Activated naive CD4-positive, alpha-beta T cell treated with anti-CD3 and anti-CD28 coated beads, Interleukin-2, amount 50 U/mL, for 72 hours (primary cell): ENCODE data around the gene ICOSLG. TPM values are rescaled to one million over a fixed set of nuclear protein-coding genes. Genes with fewer than 3 reads are reported as not detected.
"Not testable (repeated sequence)": the region's sequence is repeated elsewhere in the genome, so short reads cannot be mapped to it uniquely, and the experiment has no call there.

ENCODE experiments used
- ATAC-seq, 2 donors: fragments of 150-1000 bp; cut with Tn5 transposase; 2 replicates each; pipeline ENCODE4 v1.10.0; 2021; ENCODE audit warnings: mild to moderate bottlenecking in 2 of 2, moderate library complexity in 2 of 2
- DNase-seq, 2 donors: peaks; one replicate each; pipeline ENCODE4 v3.0.0; 2021 to 2022; ENCODE audit warnings: low spot score in 2 of 2
- H3K27ac Mint-ChIP-seq, 2 donors: one replicate each; pipeline ENCODE4 v1.8.0; 2022; ENCODE audit warnings: mild to moderate bottlenecking in 2 of 2, mixed read lengths in 2 of 2
- H3K36me3 Mint-ChIP-seq, 2 donors: one replicate each; pipeline ENCODE4 v1.8.0; 2022; ENCODE audit warnings: mixed read lengths in 2 of 2
- H3K9me3 Mint-ChIP-seq, 2 donors: one replicate each; pipeline ENCODE4 v1.8.0; 2022; ENCODE audit warnings: mixed read lengths in 2 of 2
- total RNA-seq, 2 donors: library from RNA; stranded (reverse); gene quantifications; one replicate each; pipeline ENCODE4 v1.2.3, GENCODE V29; 2022

The ICOSLG gene, protein sequence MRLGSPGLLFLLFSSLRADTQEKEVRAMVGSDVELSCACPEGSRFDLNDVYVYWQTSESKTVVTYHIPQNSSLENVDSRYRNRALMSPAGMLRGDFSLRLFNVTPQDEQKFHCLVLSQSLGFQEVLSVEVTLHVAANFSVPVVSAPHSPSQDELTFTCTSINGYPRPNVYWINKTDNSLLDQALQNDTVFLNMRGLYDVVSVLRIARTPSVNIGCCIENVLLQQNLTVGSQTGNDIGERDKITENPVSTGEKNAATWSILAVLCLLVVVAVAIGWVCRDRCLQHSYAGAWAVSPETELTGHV
- 1 to 10 TPM; 2.1 to 4.1 TPM for total RNA-seq

- not testable (repeated sequence) for H3K27ac Mint-ChIP-seq, H3K36me3 Mint-ChIP-seq, H3K9me3 Mint-ChIP-seq, DNase-seq
- peak; percentile 59 to 66 for ATAC-seq
These were observed at the start of gene ICOSLG for GRCh38 chr21:44240842-44241241. ICOSLG (minus strand) TSS chr21:44240943; CDS start chr21:44240817, 126 bp downstream.

- no peaks in the 10 kb centered on the region for H3K9me3 Mint-ChIP-seq
- ATAC-seq (no peak), DNase-seq (no peak)
- no peaks in the 10 kb centered on the region for H3K36me3 Mint-ChIP-seq
- H3K27ac Mint-ChIP-seq = no peak overlapping the region
These were observed 48.8 kb upstream of the ICOSLG start for GRCh38 chr21:44289381-44290010.

- DNase-seq = no peak
- no peaks in the 10 kb centered on the region for H3K36me3 Mint-ChIP-seq
- no peak overlapping the region for H3K27ac Mint-ChIP-seq
- no peaks in the 10 kb centered on the region for H3K9me3 Mint-ChIP-seq
- no peak for ATAC-seq
These were observed 47.7 kb upstream of the ICOSLG start for GRCh38 chr21:44288251-44289110.

- Mint-ChIP-seq H3K9me3 (no peaks in the 10 kb centered on the region), H3K27ac (no peak overlapping the region), H3K36me3 (no peaks in the 10 kb centered on the region)
- ATAC-seq (no peak), DNase-seq (no peak)
These were observed 46.2 kb upstream of the ICOSLG start for GRCh38 chr21:44286716-44287632.

DNA sequence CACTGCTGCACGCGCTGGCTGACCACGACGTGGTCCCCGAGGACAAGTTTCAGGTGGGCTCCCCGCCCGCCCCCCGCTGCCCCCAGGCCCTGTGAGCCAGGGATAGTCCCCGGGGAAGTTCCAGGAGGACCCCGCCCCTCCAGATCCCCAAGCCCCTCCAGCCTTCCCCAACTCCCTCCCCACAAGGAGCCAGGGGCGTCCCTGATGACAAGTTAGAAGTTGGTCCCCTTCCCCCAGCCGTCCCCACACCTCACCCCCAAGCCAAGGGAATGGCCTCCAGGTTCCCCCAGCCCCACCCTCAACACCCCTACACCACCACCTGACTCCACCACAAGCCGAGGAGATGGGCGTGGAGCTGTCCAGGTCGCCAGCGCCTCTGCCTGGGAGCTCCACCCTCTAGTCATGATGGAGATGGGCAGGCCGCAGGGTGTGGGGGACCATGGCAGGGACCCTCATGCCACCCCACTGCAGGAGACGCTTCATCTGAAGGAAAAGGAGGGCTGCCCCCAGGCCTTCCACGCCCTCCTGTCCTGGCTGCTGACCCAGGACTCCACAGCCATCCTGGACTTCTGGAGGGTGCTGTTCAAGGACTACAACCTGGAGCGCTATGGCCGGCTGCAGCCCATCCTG, 45.5 kb upstream of the ICOSLG start:
- no peak overlapping the region for H3K27ac Mint-ChIP-seq

GRCh38 chr21:44285138-44285992, 44.6 kb upstream of the ICOSLG start, which contains the start of gene AIRE:
AIRE (plus strand) TSS chr21:44285876; CDS start chr21:44286007, 131 bp downstream.
- Mint-ChIP-seq H3K27ac (no peak within 1 kb of the TSS), H3K36me3 (no peaks in the 10 kb centered on the region), H3K9me3 (no peaks in the 10 kb centered on the region)
- no peak for DNase-seq
- ATAC-seq = no peak

More for the DNA sequence above, 45.5 kb upstream of the ICOSLG start:
- DNase-seq = no peak
- Mint-ChIP-seq H3K36me3 (no peaks in the 10 kb centered on the region), H3K9me3 (no peaks in the 10 kb centered on the region)
- no peak for ATAC-seq

GRCh38 chr21:44283948-44284347, 43.2 kb upstream of the ICOSLG start:
- DNase-seq = no peak
- no peaks in the 10 kb centered on the region for H3K9me3 Mint-ChIP-seq
- no peaks in the 10 kb centered on the region for H3K36me3 Mint-ChIP-seq
- ATAC-seq = no peak
- no peak overlapping the region for H3K27ac Mint-ChIP-seq

DNA sequence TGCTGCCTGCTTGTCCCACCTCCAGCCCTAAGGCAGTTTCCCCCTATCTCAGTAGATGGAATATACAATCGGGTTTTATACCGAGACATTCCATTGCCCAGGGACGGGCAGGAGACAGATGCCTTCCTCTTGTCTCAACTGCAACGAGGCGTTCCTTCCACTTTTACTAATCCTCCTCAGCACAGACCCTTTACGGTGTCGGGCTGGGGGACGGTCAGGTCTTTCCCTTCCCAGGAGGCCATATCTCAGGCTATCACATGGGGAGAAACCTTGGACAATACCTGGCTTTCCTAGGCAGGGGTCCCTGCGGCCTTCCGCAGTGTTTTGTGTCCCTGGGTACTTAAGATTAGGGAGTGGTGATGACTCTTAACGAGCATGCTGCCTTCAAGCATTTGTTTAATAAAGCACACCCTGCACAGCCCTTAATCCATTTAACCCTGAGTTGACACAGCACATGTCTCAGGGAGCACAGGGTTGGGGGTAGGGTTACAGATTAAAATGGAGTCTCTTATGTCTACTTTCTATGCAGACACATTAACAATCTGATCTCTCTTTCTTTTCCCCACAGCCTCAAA, 42.6 kb upstream of the ICOSLG start:
- ATAC-seq, H3K36me3 Mint-ChIP-seq, H3K27ac Mint-ChIP-seq, DNase-seq, H3K9me3 Mint-ChIP-seq: not testable (repeated sequence)

- Mint-ChIP-seq H3K36me3 (no peaks in the 10 kb centered on the region), H3K9me3 (no peaks in the 10 kb centered on the region), H3K27ac (no peak overlapping the region)
- no peak for ATAC-seq
- DNase-seq = no peak
These were observed 41.6 kb upstream of the ICOSLG start for GRCh38 chr21:44282370-44282769.

- no peak for DNase-seq
- H3K9me3 Mint-ChIP-seq = no peaks in the 10 kb centered on the region
- H3K27ac Mint-ChIP-seq = no peak overlapping the region
- H3K36me3 Mint-ChIP-seq = no peaks in the 10 kb centered on the region
- ATAC-seq = no peak
These were observed 41.1 kb upstream of the ICOSLG start for GRCh38 chr21:44281801-44282200.

GRCh38 chr21:44279354-44280260, 38.9 kb upstream of the ICOSLG start:
- Mint-ChIP-seq H3K36me3 (no peaks in the 10 kb centered on the region), H3K27ac (no peak overlapping the region), H3K9me3 (no peaks in the 10 kb centered on the region)
- no peak for ATAC-seq
- no peak for DNase-seq

GRCh38 chr21:44275041-44275440, 34.3 kb upstream of the ICOSLG start:
- no peak for DNase-seq

DNA sequence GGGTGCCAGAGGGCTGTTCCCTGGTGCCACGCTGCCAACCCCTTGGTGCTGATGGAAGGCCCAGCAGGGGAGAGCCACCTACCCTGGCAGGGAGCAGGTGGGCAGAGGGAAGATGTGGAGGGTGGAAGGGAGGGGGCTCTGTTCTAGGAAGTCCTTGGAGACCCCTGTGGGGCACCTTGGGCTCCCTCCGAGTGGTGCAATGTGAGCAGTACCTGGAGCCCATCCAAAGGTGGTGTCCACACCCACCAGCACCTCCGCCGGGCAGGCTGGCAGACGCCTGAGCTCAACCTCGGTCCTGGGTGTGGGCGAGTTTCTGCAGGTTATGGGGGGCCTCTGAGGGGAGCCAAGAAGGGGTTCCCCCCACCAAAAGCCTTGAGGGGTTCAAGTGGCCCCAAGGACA, 32.3 kb upstream of the ICOSLG start:
- no peaks in the 10 kb centered on the region for H3K36me3 Mint-ChIP-seq
- ATAC-seq (no peak), DNase-seq (no peak)
- H3K9me3 Mint-ChIP-seq = no peaks in the 10 kb centered on the region
- no peak overlapping the region for H3K27ac Mint-ChIP-seq

More at GRCh38 chr21:44275041-44275440, 34.3 kb upstream of the ICOSLG start:
- no peak for ATAC-seq
- H3K9me3 Mint-ChIP-seq = no peaks in the 10 kb centered on the region
- H3K27ac Mint-ChIP-seq = no peak overlapping the region
- no peaks in the 10 kb centered on the region for H3K36me3 Mint-ChIP-seq

GRCh38 chr21:44272284-44272858, 31.6 kb upstream of the ICOSLG start:
- ATAC-seq (no peak), DNase-seq (no peak)
- H3K36me3 Mint-ChIP-seq = no peaks in the 10 kb centered on the region
- no peaks in the 10 kb centered on the region for H3K9me3 Mint-ChIP-seq
- no peak overlapping the region for H3K27ac Mint-ChIP-seq
